Upper lobe of left lung (tissue), 6 donors: Measurements from ENCODE around the gene TNXB. TPM values are rescaled to one million over a fixed set of nuclear protein-coding genes. Genes with fewer than 3 reads are reported as not detected.
"Not testable (repeated sequence)": the region's sequence is repeated elsewhere in the genome, so short reads cannot be mapped to it uniquely, and the experiment has no call there.

Experiments
- ATAC-seq, 2 donors: fragments of 200-7000 bp; cut with Tn5 transposase; one replicate each; pipeline ENCODE4 v1.9.1; 2022; ENCODE audit warnings: mild to moderate bottlenecking in 2 of 2, moderate library complexity in 2 of 2; ENCODE audit not compliant: low FRiP score in 2 of 2
- DNase-seq, 2 donors: peaks; one replicate each; pipeline ENCODE4 v3.0.0-alpha.2; 2019 to 2020
- H3K27ac ChIP-seq, 4 donors: fragments of 200-600 bp; sonication (generic); one replicate each; pipeline ENCODE4 v1.5.1; 2016 to 2019
- H3K27me3 ChIP-seq, 4 donors: fragments of 200-600 bp; sonication (generic); one replicate each; pipeline ENCODE4 v1.5.1; 2017 to 2019
- H3K36me3 ChIP-seq, 4 donors: fragments of 200-600 bp; sonication (generic); one replicate each; pipeline ENCODE4 v1.5.1; 2016 to 2019
- H3K4me1 ChIP-seq, 4 donors: fragments of 200-600 bp; sonication (generic); one replicate each; pipeline ENCODE4 v1.5.1; 2018 to 2019
- H3K4me3 ChIP-seq, 4 donors: fragments of 200-600 bp; sonication (generic); one replicate each; pipeline ENCODE4 v1.5.1; 2017 to 2019; ENCODE audit warnings: mild to moderate bottlenecking in 2 of 4, moderate library complexity in 1 of 4
- H3K9me3 ChIP-seq, 4 donors: fragments of 200-600 bp; sonication (generic); one replicate each; pipeline ENCODE4 v1.5.1; 2018 to 2019
- EP300 ChIP-seq, 4 donors: sonication (generic); formaldehyde crosslinking; IDR thresholded peaks; one replicate each; pipeline ENCODE4 v1.5.1; 2017; ENCODE audit warnings: antibody characterized with exemption in 4 of 4, control low read depth in 2 of 4
- POLR2A ChIP-seq, 4 donors: fragments of 450-650 bp; IDR thresholded peaks; one replicate each; pipeline ENCODE4 v1.5.1; 2016 to 2017; ENCODE audit warnings: antibody characterized with exemption in 4 of 4, mild to moderate bottlenecking in 2 of 4
- POLR2AphosphoS5 ChIP-seq, 2 donors: sonication (generic); formaldehyde crosslinking; IDR thresholded peaks; one replicate each; pipeline ENCODE4 v1.5.1; 2017; ENCODE audit warnings: antibody characterized with exemption in 2 of 2
- WGBS, 2 donors: methylation state at CpG; one replicate each; pipeline ENCODE4 v1.1.5; 2017 to 2018; 5-methylcytosine and 5-hydroxymethylcytosine counted together
- total RNA-seq, 6 donors: library from RNA; depleted of rRNA in 4 of 6; stranded (reverse); fragments of >200 nt in 4 of 6; gene quantifications; one replicate each; pipeline versions ENCODE4 v1.1.0 to v1.2.1, GENCODE V29; 2016 to 2021
- TF ChIP-seq, protein P1 (sequence below), 6 experiments: fragments of 450-650 bp in 4 of 6; fragments of 200-600 bp in 2 of 6; sonication (generic) in 2 of 6; IDR thresholded peaks; one replicate each; pipeline ENCODE4 v1.5.1; 2016 to 2019; ENCODE audit warnings: antibody characterized with exemption in 6 of 6
- donor health status: DM: no; HTN: no; CAD: no; lungs with moderate emphysema.
- donor health status: DM: no; HTN: yes; CAD: no; lungs with severe emphysema.

TNXB gene
- total RNA-seq, 6 donors from 2014 or later, result 58.1 to 206 (median 151) TPM

DNA sequence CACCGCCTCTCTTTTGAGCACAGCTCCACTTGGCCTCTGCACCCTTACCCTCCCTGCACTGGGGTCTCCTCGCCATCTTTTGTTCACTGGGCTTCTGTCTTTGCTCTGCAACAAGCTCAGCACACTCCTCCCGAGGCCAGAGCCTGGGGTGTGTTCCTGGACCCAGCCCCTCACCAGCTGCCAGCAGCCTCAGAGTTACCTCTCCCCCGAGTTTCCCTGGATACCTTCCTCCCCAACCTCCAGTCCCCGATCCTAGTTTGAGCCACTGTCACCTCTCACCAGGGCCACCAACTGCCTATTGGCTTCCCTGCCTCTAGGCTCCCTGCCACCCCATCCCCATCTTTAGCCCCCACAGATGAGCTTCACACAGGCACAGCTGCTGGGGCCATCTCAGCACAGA is 58.6 kb downstream of the TNXB start:
- Histone ChIP-seq H3K4me1 (peaks cover 4 to 19% (median 12%) of the 10 kb centered on the region in 4 donors), H3K36me3 (peaks cover 0 to 77% (median 8%) of the 10 kb centered on the region in 4 donors), H3K27me3 (no peaks in the 10 kb centered on the region), H3K4me3 (no peak overlapping the region), H3K9me3 (no peaks in the 10 kb centered on the region), H3K27ac (no peak overlapping the region)
- TF ChIP-seq POLR2AphosphoS5 (IDR thresholded peaks at IDR 0.05) (no peak), EP300 (IDR thresholded peaks at IDR 0.05) (no peak), POLR2A (IDR thresholded peaks at IDR 0.05) (no peak)
- TF ChIP-seq, protein P1, sequence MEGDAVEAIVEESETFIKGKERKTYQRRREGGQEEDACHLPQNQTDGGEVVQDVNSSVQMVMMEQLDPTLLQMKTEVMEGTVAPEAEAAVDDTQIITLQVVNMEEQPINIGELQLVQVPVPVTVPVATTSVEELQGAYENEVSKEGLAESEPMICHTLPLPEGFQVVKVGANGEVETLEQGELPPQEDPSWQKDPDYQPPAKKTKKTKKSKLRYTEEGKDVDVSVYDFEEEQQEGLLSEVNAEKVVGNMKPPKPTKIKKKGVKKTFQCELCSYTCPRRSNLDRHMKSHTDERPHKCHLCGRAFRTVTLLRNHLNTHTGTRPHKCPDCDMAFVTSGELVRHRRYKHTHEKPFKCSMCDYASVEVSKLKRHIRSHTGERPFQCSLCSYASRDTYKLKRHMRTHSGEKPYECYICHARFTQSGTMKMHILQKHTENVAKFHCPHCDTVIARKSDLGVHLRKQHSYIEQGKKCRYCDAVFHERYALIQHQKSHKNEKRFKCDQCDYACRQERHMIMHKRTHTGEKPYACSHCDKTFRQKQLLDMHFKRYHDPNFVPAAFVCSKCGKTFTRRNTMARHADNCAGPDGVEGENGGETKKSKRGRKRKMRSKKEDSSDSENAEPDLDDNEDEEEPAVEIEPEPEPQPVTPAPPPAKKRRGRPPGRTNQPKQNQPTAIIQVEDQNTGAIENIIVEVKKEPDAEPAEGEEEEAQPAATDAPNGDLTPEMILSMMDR (IDR thresholded peaks at IDR 0.05), result no peak
- ATAC-seq (no peak), DNase-seq (no peak)
- WGBS, 2 donors, result 77 to 80% methylated on average over 5 of the region's 5 CpGs

DNA sequence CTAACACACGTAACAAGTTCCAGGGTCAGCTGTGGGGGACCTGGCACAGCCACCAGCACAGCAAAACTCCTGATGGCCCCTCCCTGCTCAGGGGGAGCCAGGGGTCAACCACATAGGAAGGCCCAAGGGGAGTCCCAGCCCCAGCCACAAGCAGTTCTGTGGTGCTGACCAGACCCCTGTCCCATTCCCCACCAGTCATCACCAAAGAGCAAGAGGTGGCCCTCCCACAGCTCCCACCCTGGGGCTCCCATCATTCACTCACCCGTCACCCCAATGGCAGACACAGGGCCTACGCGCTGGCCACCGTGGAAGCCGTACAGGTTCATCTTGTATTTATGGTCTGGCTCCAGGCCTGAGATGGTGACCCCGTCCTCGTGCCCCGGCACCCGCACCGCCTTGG is 59.4 kb downstream of the TNXB start:
- Histone ChIP-seq H3K36me3 (peaks cover 0 to 70% (median 8%) of the 10 kb centered on the region in 4 donors), H3K4me1 (peaks cover 4 to 19% (median 12%) of the 10 kb centered on the region in 4 donors)
- not testable (repeated sequence) for H3K4me3 ChIP-seq, H3K27me3 ChIP-seq, ATAC-seq, H3K27ac ChIP-seq, H3K9me3 ChIP-seq
- peak in 1 of 2 donors; percentile 54 for DNase-seq
- 85 to 88% methylated on average over 6 to 11 of the region's 11 CpGs for WGBS, 2 donors

DNA sequence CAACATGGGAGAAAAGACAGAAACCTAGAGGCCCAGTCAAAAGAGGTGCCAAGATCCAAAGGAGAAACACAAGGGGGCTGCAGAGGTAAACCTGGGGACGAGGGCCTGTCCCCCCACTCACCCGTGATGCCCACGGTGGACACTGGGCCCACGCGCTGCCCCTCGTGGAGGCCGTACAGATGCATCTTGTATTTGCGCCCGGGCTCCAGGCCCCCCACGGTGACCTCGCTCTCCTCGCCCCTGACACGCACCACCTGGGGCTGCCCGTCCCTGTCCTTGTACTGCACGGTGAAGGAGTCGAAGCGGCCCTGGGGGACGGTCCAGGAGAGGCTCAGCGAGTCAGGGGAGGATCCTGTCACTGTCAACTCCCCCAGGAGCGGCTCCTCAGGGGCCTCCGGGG is 60.0 kb downstream of the TNXB start:
- peaks cover 4 to 19% (median 12%) of the 10 kb centered on the region in 4 donors for H3K4me1 ChIP-seq
- peaks cover 0 to 64% (median 8%) of the 10 kb centered on the region in 4 donors for H3K36me3 ChIP-seq
- ATAC-seq, H3K9me3 ChIP-seq, H3K27me3 ChIP-seq, H3K4me3 ChIP-seq: not testable (repeated sequence)
- DNase-seq, result peak in 1 of 2 donors; percentile 84
- H3K27ac ChIP-seq, result peak overlapping the region in 1 of 4 donors; percentile 19
- WGBS, 2 donors, result 94 to 98% methylated on average over 17 to 21 of the region's 21 CpGs

DNA sequence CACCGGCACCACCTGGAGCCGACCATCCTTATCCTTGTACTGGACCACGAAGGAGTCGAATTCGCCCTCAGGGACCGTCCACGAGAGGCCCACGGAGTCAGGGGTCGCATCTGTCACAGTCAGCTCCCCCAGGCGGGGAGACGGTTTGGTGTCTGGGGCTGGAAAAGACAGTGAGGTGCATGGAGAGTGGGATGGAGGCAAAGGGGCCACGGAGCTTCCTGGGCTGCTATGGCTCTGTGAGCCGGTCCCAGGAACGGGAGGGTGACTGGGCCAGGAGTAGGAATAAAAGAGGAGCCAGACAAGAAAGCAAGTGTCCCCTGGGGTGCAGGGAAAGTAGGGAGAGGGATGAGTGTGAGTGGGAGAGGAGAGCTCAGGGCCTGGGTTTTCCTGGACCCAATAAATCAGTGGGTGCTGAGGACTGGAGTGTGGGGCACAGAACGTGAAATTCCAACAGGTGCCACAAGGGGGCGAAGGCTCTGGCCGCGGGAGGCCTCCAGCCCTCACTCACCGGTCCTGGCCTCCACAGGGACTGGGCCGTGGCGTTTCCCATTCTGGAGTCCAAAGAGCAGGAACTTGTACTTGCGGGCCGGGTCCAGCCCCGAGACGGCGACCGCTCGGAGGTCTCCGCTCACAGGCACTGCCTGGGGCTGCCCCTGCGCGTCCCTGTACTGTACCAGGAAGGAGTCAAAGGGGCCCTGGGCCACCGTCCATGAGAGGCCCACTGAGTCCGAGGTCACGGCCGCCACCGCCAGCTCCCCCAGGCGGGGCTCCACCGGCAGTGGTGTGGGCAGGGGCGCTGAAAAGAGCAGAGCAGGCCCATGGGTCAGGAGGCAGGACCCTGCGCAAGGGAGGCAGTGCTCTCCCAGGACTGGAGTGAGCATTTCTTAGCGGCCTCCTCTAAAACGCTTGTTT is 61.0 kb downstream of the TNXB start:
- DNase-seq, result peak; percentile 57 to 85
- TF ChIP-seq EP300 (IDR thresholded peaks at IDR 0.05), result no peak
- TF ChIP-seq, protein P1 (IDR thresholded peaks at IDR 0.05), result peak; percentile 69 to 89 (median 80)
- peaks cover 4 to 19% (median 12%) of the 10 kb centered on the region in 4 donors for H3K4me1 ChIP-seq
- ATAC-seq, result peak; percentile 68 to 82
- H3K4me3 ChIP-seq, result no peak overlapping the region
- WGBS, 2 donors, result 57 to 60% methylated on average over 20 to 39 of the region's 42 CpGs
- H3K27me3 ChIP-seq, result no peaks in the 10 kb centered on the region
- H3K36me3 ChIP-seq, result peaks cover 0 to 61% (median 5%) of the 10 kb centered on the region in 4 donors
- H3K27ac ChIP-seq, result peak overlapping the region; percentile 7 to 79 (median 62)
- no peaks in the 10 kb centered on the region for H3K9me3 ChIP-seq

DNA sequence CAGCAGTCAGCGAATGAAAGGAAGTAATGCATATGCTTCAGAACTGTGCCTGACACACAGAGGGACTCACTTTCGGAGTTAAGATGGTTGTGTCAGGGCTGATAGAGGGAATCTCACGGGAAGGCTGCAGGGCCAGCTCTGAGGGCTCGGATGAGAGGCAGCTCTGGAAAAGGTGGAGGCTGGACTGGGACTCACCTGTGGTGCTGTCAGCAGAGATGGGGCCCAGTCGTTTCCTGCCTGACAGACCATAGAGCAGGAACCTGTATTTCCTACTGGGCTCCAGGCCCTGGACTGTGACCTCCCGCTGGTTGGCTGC is 61.6 kb downstream of the TNXB start:
- Histone ChIP-seq H3K4me3 (no peak overlapping the region), H3K36me3 (peaks cover 0 to 55% (median 2%) of the 10 kb centered on the region in 4 donors), H3K27ac (peak overlapping the region; percentile 57 to 79 (median 65)), H3K4me1 (peaks cover 4 to 19% (median 12%) of the 10 kb centered on the region in 4 donors), H3K27me3 (no peaks in the 10 kb centered on the region), H3K9me3 (no peaks in the 10 kb centered on the region)
- ATAC-seq (no peak), DNase-seq (no peak)
- 88 to 89% methylated on average over 5 to 6 of the region's 6 CpGs for WGBS, 2 donors
- TF ChIP-seq EP300 (IDR thresholded peaks at IDR 0.05), result no peak
- TF ChIP-seq, protein P1 (IDR thresholded peaks at IDR 0.05), result no peak
- no peak for TF ChIP-seq POLR2AphosphoS5 (IDR thresholded peaks at IDR 0.05)

DNA sequence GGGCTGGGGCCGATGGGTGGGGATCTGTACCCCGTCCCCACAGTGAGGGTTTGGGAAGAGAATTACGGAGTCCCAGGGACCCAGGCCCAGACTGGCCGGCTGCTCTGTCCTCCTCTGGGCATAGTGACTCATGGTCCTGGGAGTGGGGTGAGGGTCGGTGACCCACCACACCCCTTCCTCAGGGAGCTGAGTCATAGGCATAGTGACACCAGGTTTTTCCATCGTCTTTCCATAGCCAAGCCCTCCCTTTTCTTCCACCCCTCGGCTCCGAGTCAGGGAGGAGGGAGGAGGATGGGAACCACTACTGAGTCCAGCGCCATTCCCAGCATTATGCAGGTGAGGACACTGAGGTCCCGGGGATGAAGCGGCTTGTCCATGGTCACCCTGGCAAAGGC is 62.1 kb downstream of the TNXB start:
- H3K4me1 ChIP-seq, result peaks cover 4 to 19% (median 12%) of the 10 kb centered on the region in 4 donors
- no peak for DNase-seq
- H3K9me3 ChIP-seq, result no peaks in the 10 kb centered on the region
- no peak overlapping the region for H3K4me3 ChIP-seq
- TF ChIP-seq, protein P1 (IDR thresholded peaks at IDR 0.05), result no peak
- TF ChIP-seq EP300 (IDR thresholded peaks at IDR 0.05) (no peak), POLR2A (IDR thresholded peaks at IDR 0.05) (no peak), POLR2AphosphoS5 (IDR thresholded peaks at IDR 0.05) (no peak)
- peak in 1 of 2 donors; percentile 69 for ATAC-seq
- peak overlapping the region; percentile 57 to 79 (median 65) for H3K27ac ChIP-seq
- H3K27me3 ChIP-seq, result no peaks in the 10 kb centered on the region
- H3K36me3 ChIP-seq, result peaks cover 0 to 50% (median 0%) of the 10 kb centered on the region in 4 donors
- WGBS, 2 donors, result 64 to 76% methylated on average over 9 to 11 of the region's 11 CpGs
